Activated CD4-positive, alpha-beta T cell treated with anti-CD3 and anti-CD28 coated beads for 1 hour (primary cell): ENCODE results near the gene S100A6.

ENCODE experiments used
- DNase-seq: peaks from one replicate; pipeline ENCODE4 v3.0.0-alpha.2; 2020

S100A6 gene

DNA sequence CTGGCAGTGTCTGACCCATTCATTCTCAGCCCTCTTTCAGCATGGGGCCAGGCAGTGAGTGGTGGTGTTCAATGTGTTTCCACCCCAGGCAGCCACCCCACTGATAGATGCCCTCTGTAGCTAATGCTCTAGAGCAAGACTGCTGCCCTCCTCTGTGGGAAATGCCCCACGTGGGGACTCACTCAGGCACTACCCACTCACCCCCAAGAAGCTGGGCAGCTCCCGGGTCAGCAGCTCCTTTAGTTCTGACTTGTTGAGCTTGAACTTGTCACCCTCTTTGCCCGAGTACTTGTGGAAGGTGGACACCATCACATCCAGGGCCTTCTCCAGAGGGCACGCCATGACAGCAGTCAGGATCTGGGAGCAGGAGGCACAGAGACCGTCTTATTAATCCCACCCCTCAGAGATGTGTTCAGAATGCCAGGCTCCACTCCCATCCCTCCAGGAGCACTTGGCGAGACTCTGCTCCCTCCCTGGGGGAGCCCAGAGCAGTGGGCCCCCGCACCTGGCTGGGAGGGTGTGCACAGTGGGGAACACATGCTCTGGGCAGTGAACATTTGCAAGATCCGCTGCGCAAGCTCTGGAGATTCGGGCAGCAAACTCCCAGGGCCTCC lies 8.8 kb upstream of the S100A6 start:
- DNase-seq: no peak

DNA sequence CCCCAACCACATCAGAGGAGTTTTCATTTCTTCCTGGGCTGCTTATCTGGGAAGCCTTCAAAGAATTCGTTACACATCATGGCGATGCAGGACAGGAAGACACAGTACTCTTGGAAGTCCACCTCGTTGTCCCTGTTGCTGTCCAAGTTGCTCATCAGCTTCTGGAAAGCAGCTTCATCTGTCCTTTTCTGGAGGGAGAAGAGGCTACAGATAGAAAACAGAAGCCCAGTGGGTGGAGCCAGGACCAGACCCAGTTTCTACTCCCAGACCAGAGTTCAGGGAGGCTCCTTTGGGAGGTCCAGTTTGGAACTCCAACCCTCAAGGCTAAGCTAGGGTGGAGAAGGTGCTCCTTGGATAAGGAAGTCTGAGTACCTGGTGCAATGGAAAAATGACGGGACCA lies 7.9 kb upstream of the S100A6 start:
- DNase-seq: no peak

DNA sequence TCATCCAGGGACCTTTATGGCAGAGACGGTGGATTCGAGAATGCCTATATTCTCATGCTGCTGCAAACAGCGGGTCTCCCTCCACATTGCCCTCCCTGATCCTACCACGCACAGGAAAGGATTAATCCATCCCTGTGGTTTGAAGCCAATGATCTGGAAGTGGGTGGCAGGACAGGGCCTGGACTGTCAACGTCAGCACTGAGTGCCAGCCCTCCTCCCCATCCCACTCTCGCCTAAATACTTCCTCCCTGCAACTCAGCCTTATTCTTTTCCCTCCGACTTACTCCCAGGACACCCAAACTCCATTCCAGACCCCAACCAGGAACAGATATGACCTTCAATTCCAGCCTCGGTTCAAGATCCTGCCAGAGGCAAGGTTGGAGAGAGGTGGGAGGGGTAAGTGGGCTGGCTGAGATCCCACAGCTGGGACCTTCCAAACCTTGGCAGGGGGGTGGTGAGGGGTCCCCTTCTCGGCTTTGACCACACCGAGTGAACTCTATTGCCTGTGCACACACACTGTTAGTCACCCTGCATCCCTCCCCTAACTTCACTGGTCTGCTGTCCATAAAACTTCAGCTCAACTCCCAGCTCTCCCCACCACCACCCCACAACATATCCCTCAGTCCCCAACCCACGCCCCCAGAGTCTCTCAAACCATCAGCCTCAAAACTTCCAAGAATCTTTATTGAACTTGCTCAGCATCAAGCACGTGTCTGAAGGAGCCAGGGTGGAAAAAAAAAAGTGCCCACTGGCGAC lies 7.3 kb upstream of the S100A6 start:
- no peak for DNase-seq

DNA sequence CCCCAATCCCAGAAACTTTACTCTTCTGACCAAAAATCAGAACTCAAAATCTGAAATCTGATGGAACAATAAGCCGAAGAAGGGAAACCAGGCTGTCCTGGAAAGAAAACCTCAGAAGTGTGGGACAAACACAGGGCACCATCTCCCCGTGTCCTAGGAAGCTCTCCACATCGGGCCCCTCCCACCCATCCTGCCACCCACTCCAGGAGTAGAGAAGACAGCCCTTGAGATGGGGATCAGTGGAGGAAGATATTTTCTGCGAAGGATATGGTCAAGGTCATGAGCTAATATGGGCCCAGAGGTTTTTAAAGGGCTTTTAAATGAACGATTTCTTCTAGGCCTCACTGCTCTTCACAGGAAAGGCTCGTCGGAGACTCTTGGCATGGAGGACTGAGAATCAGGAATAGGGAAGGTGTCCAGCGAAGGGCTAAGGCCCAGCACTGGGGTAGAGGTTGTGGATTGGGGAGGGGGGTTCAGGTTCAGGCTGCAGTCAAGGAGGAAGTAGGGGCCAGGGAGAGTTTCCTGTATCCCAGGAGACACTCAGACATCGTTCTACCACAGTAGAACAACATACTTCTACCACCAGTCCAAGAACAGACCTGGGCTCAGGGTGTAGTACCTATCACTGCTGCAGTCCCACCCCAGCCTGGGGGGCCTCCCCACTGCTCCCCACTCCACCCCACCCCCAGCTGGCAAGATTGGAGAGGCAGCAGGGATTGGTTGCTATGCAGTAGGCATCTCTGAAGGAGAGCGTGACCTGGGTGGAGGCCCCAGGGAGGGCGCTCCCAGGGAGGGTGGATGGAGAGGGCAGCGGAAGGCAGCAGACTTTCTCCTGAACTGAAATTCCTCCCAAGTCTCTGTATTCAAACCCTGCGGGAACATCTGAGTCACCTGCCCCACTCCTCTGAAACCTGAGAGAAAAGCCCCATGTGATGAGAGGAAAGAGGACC lies 6.1 kb upstream of the S100A6 start:
- no peak for DNase-seq

GRCh38 chr1:153540394-153541361 lies 4.9 kb upstream of the S100A6 start, which contains the start of gene S100A5:
TSS of gene S100A5 (minus strand) at chr1:153540934. CDS start at chr1:153540191, 743 bp downstream.
- DNase-seq: peak; percentile 38

DNA sequence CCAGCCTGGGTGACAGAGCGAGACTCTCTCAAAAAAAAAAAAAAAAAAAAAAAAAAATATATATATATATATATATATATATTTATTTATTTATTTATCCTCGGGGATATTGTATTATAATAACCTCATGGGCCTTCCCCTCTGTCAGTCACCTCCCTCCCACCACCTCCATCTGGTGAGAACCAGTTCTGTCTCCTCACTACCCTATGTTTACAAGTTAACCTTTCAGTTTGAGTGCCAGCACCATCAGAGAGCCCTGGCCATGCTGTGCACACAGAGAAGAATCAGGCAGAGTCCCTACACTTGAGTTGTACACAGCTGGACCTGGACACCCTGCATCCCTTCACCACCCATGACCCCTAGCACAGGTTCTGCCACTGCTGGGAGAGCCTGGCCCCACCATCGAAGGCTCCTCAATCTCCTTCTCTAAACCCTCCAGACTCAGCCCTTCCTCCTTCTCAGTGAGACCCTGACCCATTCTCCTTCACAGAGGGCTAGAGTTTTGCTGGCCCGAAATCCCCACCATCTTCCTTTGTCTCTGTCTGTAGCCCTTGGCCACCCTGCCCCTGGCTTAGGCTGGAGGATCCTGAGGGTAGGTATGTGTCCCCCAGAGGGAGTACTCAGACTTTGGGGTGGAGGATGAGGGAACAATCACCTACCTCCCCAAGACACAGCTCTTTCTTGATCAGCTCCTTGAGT lies 3.8 kb upstream of the S100A6 start:
- DNase-seq: no peak

DNA sequence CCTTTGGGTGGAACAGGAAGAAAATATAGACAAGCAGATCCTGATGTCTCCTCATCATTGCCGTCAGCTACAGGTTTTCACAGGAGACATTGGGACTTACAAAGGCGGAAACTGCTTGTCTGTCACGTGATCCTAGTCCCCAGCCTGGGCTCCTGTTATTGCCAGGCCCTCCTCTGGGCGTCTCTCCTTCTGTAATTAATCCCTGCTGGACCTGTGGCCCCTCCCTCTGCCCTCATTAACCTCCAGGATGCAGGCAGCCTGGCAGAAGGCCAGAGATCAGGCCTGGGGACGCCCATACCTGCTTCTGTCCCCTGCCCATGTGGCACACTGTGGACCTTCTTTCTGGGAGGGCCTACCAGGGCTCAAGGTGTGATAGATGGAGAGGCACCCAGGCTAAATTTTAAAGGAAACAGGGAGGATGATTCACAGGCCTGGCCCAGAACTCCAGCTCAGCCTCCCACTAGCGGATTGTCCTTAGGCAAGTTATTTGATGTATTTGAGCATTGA lies 2.6 kb upstream of the S100A6 start:
- DNase-seq: no peak

DNA sequence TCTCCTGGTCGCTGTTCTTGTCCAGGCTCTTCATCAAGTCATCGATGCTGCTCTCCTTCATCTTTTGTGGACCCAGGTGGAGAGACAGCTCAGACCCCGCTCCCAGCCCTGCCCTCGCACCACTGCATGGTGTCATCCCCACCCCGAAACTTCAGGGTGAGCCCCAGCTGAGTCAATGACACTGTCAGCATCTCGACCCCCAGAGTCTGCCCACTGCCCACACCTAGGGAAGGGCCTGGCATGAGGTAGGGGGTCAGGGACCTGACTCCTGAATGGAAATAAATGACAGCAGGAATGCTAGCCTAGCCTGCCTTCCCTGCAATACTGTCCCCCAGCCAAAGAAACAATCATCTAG lies 1.6 kb upstream of the S100A6 start:
- no peak for DNase-seq

- DNase-seq: no peak
Measured at GRCh38 chr1:153536671-153537375, 1.0 kb upstream of the S100A6 start.

DNA sequence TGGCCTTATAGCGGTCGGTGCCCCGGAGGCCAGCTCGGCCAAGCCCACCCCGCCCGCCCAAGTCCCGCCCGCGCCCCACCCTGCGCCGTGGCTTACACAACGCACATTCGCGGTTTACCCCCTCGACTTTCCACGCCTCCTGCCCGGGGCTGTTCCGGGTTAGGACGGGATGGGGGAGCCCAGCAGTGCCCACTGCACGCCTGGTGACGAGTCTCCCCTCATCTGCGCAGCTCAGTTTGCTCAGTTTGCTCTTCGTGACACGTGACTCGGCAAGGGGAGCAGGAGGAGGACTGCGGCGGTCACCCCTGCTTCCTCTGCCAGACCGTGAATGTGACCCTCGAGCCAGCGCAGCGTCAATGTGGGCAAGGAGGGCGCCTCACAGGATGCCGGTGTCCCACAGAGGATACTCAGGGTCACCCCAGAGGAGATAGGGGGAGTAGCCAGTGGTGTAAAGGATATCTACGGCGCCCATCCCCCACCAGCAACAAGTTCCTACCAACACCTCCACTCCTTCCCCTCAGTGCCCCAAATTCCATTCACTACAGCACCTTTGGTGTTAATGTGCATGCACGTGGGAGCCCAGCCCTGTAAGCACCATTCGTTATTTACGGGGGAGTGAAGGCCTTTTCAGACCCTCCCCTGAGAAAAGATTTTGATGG lies 350 bp upstream of the S100A6 start:
- DNase-seq: peak; percentile 64

- no peak for DNase-seq
Measured at GRCh38 chr1:153534925-153535241, 908 bp downstream of the S100A6 start.

GRCh38 chr1:153534226-153534924 lies 1.4 kb downstream of the S100A6 start:
- no peak for DNase-seq

DNA sequence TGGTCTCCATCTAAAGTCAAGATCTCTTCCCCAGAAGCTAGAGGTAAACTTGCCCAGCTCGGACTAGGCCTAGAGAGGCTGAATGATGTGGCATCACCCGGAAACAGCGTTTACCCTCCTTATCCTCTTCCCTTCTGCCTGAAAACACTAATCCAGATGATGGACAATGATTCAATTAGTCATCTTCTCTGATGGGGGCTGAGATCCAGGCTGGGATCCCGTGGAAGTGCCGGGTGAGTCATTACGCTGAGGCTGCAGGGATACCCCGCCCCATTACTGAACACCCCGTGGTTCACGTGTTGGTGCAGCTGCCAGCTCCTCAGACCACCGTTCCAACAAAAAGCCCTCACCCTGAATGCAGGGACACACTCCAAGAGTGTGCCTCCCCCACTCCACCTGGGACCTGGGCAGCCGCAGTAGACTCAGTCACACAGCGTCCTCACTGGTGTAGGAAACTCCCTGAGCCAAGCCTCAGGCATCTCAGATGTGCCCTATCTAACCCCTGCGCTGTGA lies 2.0 kb downstream of the S100A6 start:
- no peak for DNase-seq

DNA sequence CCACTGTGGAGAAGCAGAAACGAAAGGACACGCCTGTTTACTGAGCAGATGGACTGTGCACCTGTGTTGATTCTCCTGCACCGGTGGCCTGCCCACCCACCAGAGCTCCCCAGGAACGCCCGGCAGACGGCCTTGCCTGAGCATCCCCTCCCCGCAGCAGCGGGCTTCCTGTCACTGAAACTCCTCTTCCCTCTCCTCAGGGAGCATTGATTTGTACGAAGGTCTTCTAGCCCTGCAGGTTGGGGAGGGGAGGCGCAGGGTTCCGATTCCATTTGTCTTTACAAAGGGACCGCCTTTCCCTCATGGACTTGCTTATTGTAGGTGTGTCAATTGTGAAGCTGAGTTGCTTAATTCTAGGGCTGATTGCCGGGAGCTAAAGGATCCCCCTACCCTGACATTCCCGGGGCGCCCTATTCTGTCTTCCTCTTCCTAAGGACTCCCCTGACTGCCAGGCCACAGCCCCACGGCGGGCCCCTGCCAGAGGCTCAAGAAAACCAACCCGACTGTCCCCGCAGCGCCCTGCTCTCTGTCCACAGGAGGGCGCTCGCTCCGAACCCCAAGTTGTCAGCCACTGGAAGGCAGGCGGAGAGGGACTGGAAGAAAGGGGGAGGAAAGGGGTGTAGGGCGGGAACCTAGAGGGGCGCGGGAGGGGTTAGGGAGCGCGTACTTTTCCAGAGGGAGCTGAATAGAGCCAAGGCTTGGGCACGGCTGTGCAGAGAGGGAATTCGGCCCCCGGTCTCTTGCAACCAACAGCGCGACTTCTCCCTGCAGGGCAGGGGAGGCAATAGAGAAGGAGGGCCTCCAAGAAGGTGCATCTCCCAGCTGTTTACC lies 2.8 kb downstream of the S100A6 start:
- peak; percentile 63 for DNase-seq

DNA sequence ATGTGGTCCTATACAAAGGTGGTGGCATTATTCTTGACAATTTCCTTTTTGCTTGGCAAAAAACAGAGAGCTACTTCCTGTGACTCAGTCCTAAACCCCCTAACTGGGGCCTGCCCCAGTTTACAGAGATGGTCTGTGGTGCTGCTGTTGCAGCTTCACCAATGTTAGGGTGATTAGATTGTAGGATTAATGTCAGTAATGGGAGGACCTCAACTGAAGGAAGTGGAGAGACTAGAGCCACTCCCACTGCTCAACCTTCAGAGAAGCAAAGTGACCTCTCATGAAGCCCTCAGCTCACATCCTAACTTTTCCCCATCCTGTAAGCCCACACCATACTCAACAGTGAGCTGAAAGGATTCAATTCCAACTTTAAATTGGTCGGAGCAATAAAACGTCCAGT lies 3.6 kb downstream of the S100A6 start:
- peak; percentile 15 for DNase-seq

DNA sequence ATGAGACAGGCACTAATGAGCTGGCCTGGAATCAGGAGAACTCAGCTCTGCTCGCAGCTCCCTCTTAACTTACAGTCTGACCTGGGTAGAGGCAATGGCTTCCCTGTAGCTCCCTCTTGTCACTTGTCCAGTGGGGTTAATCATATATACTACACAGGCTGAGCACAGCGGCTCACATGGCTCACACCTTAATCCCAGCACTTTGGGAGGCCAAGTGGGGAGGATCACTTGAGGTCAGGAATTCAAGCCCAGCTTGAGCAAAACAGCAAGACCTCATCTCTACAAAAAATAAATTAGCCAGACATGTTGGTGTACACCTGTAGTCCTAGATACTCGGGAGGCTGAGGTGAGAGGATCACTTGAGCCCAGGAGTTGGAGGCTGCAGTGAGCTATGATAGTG lies 4.2 kb downstream of the S100A6 start:
- no peak for DNase-seq

DNA sequence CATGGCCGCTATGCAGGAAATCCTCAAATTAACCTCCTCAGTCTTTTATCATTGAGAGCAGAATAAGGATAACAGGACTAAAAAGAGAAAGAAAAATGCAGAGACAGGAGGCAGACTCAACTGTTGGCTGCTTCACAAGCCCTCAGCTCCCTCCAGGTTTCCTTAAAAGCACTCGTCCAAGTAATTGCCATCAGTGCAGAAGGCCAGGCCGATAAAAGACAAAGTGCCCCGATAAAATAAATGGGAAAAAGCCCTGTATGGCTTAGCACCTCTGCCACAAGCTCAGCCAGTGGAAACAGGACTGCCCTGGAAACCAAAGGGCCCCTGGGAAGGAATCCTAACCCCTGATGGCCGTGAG lies 8.1 kb downstream of the S100A6 start:
- no peak for DNase-seq

DNA sequence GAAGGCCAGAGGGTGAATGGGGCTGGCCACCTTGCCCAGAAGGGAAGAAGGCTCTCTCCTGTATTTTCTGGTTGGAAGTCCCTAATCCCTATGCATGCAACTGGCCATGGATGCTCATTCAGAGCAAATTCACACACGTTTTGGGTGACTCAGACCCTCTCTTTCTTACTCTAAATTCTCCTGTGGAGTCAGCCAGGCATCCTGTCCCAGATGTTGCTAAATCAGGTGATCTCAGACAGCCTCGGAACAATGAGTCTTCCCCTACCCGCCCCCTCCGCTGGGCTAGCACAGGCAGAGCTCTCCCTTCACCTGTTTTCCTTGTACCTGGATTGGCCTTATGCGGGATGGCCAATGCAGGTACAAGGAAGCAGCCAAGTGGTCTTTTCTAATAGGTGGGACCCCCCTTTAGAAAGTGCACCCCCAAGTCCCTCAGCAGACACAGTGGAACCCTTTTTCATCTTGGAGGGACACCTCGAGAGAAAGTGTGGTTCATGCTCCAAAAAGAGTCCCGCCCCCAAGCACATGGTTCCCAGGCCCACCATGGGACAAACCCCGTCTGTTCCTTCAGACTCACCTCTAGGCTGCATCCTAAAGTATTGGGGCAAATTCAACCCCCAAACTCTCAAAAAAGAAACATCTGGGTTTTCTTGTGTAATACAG lies 8.6 kb downstream of the S100A6 start:
- no peak for DNase-seq
